AG10803 (cell line): ENCODE results near the gene BCL11B.
"Not testable (repeated sequence)": the region's sequence is repeated elsewhere in the genome, so short reads cannot be mapped to it uniquely, and the experiment has no call there.

ENCODE experiments used
- DNase-seq: peaks from one replicate; pipeline ENCODE4 v3.0.0; 2010; ENCODE audit warnings: low read depth
- H3K4me3 ChIP-seq: 2 replicates; pipeline ENCODE4 v1.5.1; 2011; ENCODE audit warnings: mild to moderate bottlenecking, low read length, control low read depth
- TF ChIP-seq, protein P1 (sequence below): conservative IDR thresholded peaks from 2 replicates; pipeline ENCODE4 v1.5.1; 2011; ENCODE audit warnings: mild to moderate bottlenecking, low read length, control low read depth, inconsistent platforms

The BCL11B gene

DNA sequence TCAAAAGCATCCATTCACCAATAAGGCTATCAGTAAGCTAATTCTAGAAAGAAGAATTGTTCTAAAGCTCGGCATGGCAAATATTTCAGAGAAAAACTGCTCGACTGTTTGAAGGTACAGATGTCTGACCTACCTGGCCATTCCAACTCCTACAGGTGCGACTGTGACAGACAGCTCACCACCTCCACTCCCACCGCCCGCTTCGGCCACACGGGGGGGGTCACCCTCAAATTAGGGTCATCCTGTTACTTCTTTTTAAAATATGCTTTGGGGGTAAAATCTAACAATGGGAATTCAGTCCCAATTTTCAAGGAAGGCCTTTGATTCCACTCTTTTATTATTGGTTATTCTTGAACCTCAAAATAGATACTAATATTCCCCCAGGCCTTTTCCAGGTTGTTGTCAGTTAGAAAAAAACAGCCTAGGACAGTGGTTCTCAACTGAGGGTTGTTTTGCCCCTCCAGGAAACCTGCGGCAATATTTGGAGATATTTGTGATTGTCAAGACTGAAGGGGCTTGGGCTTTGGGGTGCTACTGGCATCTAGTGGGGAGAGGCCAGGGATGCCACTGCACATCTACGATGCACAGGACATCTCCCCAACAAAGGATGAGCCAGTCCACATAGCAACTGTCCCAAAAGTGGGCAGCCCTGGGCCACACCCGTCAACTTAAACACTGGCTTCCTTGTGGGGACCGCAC, 81.2 kb downstream of the BCL11B start:
- no peak overlapping the region for H3K4me3 ChIP-seq
- TF ChIP-seq, protein P1, sequence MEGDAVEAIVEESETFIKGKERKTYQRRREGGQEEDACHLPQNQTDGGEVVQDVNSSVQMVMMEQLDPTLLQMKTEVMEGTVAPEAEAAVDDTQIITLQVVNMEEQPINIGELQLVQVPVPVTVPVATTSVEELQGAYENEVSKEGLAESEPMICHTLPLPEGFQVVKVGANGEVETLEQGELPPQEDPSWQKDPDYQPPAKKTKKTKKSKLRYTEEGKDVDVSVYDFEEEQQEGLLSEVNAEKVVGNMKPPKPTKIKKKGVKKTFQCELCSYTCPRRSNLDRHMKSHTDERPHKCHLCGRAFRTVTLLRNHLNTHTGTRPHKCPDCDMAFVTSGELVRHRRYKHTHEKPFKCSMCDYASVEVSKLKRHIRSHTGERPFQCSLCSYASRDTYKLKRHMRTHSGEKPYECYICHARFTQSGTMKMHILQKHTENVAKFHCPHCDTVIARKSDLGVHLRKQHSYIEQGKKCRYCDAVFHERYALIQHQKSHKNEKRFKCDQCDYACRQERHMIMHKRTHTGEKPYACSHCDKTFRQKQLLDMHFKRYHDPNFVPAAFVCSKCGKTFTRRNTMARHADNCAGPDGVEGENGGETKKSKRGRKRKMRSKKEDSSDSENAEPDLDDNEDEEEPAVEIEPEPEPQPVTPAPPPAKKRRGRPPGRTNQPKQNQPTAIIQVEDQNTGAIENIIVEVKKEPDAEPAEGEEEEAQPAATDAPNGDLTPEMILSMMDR, result 0 out of 2 replicates have a peak, but pooled peaks have one; percentile 17
- DNase-seq, result no peak

DNA sequence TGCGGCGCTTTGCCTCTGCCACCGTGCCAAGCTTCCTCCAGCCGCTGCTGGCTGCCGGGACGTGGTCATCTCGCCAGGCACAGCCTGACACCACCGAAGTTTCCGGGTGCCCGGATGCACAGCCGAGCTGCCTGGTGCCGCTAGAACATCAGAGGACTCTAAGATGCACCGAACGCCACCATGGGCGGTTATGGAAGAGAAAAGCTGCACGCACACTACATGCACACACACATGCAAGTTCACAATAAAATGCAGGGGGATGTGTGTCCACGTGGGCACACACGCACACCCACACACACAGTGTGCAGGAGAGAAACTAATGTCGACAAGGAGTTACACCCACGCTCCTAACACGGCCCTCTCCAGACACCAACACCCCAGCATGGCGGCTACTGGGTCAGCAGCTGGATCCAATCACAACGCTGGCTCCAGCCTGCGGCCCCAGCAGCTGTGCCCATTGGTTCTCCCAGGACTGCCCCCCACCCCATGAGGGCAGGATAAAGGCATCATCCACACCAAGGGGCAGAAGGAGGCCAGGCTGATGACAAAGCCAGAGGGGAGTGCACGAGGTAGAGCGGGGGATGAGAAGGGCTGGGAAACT, 82.7 kb downstream of the BCL11B start:
- TF ChIP-seq, protein P1, result no peak
- peak overlapping the region; percentile 36 for H3K4me3 ChIP-seq
- no peak for DNase-seq

DNA sequence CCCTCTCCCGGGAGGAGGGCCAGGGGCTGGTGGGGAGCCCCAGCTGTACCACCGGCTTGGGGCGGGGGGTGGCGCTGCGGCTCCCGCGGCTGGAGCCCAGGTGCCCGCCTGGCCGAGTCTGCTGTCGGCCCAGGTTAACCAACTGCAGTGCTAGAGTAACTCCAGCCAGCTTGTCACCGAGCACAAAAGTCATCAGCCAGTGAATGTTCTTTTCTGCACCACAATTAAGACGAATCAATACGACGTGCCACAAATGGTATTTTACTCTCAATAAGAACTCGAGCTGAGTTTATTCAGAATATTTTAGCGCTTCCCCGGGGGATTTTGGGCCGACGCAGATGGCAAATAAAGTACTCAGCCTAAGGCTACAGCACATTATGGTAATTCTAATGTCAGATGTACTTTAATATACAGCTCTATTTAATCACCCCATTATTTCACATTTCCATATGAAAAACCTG, 83.2 kb downstream of the BCL11B start:
- H3K4me3 ChIP-seq, result peak overlapping the region; percentile 36
- TF ChIP-seq, protein P1, result peak; percentile 26
- DNase-seq, result no peak

DNA sequence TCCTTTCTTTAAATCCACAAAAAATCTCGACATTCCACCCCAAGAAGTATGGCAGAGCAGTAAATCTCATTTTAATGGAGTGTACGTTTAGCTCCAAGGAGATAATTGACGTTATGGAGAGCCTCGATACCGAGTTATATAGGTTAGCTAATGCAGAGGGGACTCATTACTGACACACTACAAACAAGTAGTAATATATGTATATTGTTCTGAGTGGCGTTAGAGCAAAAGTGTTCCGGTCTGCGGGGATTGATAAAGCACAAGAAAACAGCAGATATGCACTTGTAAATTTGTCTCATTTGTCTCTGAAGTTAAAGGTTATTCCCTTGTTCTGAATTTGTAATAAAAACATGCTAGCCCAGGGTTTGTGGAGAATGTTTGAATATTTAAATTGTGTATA, 84.1 kb downstream of the BCL11B start:
- DNase-seq, result no peak
- H3K4me3 ChIP-seq, result no peak overlapping the region
- TF ChIP-seq, protein P1, result no peak

DNA sequence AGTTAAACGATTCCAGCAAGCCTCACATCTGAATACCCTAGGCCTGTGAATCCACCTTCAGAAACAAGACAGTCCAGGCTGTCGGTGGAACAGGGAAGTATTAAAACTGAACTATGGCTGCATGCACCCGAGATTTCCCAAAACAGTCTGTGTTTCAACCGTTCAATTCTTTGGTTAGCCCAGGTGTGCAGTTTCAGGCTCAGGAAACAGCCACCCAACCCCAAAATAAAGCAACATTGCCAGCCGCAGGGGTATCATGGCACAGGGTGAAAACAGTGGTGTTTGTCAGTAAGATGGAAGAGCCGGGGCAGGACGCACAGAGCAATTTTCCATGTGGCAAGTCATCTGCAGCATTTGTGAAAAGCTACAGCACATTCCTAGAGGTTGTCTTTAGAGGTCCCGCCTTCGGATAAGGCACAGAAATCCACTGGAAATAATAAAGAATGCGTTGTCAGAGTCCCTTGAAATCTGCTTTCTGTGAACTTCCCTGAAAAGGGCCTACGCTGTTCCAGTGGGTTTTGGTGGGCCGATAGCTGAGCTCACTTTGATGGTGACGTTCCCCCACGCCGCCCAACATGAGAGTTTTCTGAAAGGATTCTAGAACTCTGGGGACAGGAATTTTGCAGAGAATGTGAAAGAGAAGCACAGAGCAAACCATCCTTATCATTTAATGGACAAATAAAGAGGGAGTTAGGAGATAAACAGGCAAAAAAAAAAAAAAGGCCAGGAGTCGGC, 84.9 kb downstream of the BCL11B start:
- no peak overlapping the region for H3K4me3 ChIP-seq
- TF ChIP-seq, protein P1, result no peak
- DNase-seq, result no peak

DNA sequence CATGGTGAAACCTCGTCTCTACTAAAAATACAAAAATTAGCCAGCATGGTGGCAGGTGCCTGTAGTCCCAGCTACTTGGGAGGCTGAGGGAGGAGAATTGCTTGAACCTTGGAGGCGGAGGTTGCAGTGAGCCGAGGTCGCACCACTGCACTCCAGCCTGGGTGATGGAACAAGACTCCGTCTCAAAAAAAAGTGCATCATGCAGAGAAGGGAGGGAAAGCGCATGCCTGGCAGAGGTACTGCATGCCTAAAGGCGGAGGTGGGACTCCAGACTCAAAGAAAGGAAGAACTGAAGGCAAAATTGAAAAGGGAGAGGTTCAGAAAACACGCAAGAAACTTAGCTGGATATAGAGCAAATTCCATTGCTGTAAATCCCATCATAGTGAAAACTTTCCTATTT, 85.7 kb downstream of the BCL11B start:
- not testable (repeated sequence) for H3K4me3 ChIP-seq, DNase-seq

DNA sequence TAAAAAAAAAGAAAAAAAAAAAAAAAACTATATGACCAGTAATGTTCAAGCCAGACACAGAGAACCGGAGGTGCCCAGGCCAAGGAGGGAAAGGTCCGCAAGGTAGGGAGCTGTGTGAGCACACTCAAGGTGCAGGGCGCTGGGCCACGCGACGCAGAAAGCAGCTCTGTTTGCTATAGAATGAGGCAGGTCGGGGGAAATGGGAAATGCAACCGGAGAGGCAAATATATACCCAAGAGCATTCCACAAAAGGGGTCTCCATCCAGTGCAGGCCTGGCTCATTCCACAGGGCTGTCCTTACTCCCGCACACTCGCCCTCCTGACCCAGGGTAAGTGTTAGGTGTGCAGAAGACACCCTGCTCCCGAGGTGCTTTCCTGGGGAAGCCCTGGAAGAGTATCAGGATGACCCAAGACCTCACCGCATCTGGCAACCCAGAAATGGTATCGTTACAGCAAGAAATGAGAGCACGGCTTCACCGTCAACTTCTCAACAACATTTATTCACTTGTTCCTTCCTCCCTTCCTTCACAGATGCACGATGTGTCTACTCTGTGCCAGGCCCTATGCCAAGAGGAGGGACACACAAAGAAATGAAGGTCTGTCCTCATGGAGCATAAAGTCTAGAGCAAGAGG, 86.4 kb downstream of the BCL11B start:
- TF ChIP-seq, protein P1, result no peak
- no peak for DNase-seq
- no peak overlapping the region for H3K4me3 ChIP-seq
